ENCODE measurements around the gene PGM3. TPM values are rescaled to one million over a fixed set of nuclear protein-coding genes. Genes with fewer than 3 reads are reported as not detected.
A peak's percentile ranks its signal among the peaks of the same experiment; 100 is the strongest.

PGM3 gene
- 23.9 TPM for total RNA-seq

GRCh38 chr6:83192871-83193746, at the start of gene PGM3, which contains the start of gene RWDD2A:
Gene PGM3 (minus strand): TSS chr6:83193265. CDS start chr6:83191012, 2,253 bp downstream.
Gene RWDD2A (plus strand): TSS chr6:83193357. CDS start chr6:83194452, 1,095 bp downstream.
- Histone ChIP-seq H3K27me3 (ENCODE audit: insufficient read depth, low read length) (no peaks in the 10 kb centered on the region), H3K4me3 (ENCODE audit: low read length) (peak within 1 kb of the TSS; percentile 62), H3K9me3 (ENCODE audit: low read depth, low read length) (no peaks in the 10 kb centered on the region), H3K4me1 (ENCODE audit: insufficient read depth, low read length) (peaks cover 28% of the 10 kb centered on the region)

- Histone ChIP-seq H3K27me3 (ENCODE audit: insufficient read depth, low read length) (peaks cover 9% of the 10 kb centered on the region), H3K4me1 (ENCODE audit: insufficient read depth, low read length) (no peaks in the 10 kb centered on the region), H3K9me3 (ENCODE audit: low read depth, low read length) (no peaks in the 10 kb centered on the region), H3K4me3 (ENCODE audit: low read length) (no peak overlapping the region)
Observed at GRCh38 chr6:83231146-83231545, 38.1 kb upstream of the PGM3 start.

- Histone ChIP-seq H3K9me3 (ENCODE audit: low read depth, low read length) (no peaks in the 10 kb centered on the region), H3K4me3 (ENCODE audit: low read length) (no peak overlapping the region), H3K4me1 (ENCODE audit: insufficient read depth, low read length) (no peaks in the 10 kb centered on the region), H3K27me3 (ENCODE audit: insufficient read depth, low read length) (no peaks in the 10 kb centered on the region)
Observed at GRCh38 chr6:83226517-83226916, 33.5 kb upstream of the PGM3 start.

GRCh38 chr6:83221889-83222479, 28.9 kb upstream of the PGM3 start:
- Histone ChIP-seq H3K4me1 (ENCODE audit: insufficient read depth, low read length) (no peaks in the 10 kb centered on the region), H3K9me3 (ENCODE audit: low read depth, low read length) (no peaks in the 10 kb centered on the region), H3K27me3 (ENCODE audit: insufficient read depth, low read length) (no peaks in the 10 kb centered on the region), H3K4me3 (ENCODE audit: low read length) (no peak overlapping the region)

- Histone ChIP-seq H3K4me1 (ENCODE audit: insufficient read depth, low read length) (no peaks in the 10 kb centered on the region), H3K4me3 (ENCODE audit: low read length) (no peak overlapping the region), H3K27me3 (ENCODE audit: insufficient read depth, low read length) (no peaks in the 10 kb centered on the region), H3K9me3 (ENCODE audit: low read depth, low read length) (no peaks in the 10 kb centered on the region)
Observed at GRCh38 chr6:83221276-83221675, 28.2 kb upstream of the PGM3 start.

GRCh38 chr6:83220121-83220520, 27.1 kb upstream of the PGM3 start:
- Histone ChIP-seq H3K27me3 (ENCODE audit: insufficient read depth, low read length) (no peaks in the 10 kb centered on the region), H3K4me1 (ENCODE audit: insufficient read depth, low read length) (no peaks in the 10 kb centered on the region), H3K4me3 (ENCODE audit: low read length) (no peak overlapping the region), H3K9me3 (ENCODE audit: low read depth, low read length) (no peaks in the 10 kb centered on the region)

- Histone ChIP-seq H3K9me3 (ENCODE audit: low read depth, low read length) (no peaks in the 10 kb centered on the region), H3K4me3 (ENCODE audit: low read length) (no peak overlapping the region), H3K27me3 (ENCODE audit: insufficient read depth, low read length) (no peaks in the 10 kb centered on the region), H3K4me1 (ENCODE audit: insufficient read depth, low read length) (no peaks in the 10 kb centered on the region)
Observed at GRCh38 chr6:83218646-83219045, 25.6 kb upstream of the PGM3 start.

- Histone ChIP-seq H3K4me3 (ENCODE audit: low read length) (no peak overlapping the region), H3K4me1 (ENCODE audit: insufficient read depth, low read length) (no peaks in the 10 kb centered on the region), H3K27me3 (ENCODE audit: insufficient read depth, low read length) (peaks cover 4% of the 10 kb centered on the region), H3K9me3 (ENCODE audit: low read depth, low read length) (no peaks in the 10 kb centered on the region)
Observed at GRCh38 chr6:83216806-83217205, 23.7 kb upstream of the PGM3 start.

GRCh38 chr6:83215131-83216047, 22.3 kb upstream of the PGM3 start:
- Histone ChIP-seq H3K27me3 (ENCODE audit: insufficient read depth, low read length) (peaks cover 10% of the 10 kb centered on the region), H3K4me3 (ENCODE audit: low read length) (no peak overlapping the region), H3K9me3 (ENCODE audit: low read depth, low read length) (no peaks in the 10 kb centered on the region), H3K4me1 (ENCODE audit: insufficient read depth, low read length) (no peaks in the 10 kb centered on the region)

GRCh38 chr6:83202031-83202430, 9.0 kb upstream of the PGM3 start:
- Histone ChIP-seq H3K4me1 (ENCODE audit: insufficient read depth, low read length) (no peaks in the 10 kb centered on the region), H3K4me3 (ENCODE audit: low read length) (no peak overlapping the region), H3K9me3 (ENCODE audit: low read depth, low read length) (no peaks in the 10 kb centered on the region), H3K27me3 (ENCODE audit: insufficient read depth, low read length) (peaks cover 3% of the 10 kb centered on the region)

- no peaks in the 10 kb centered on the region for H3K4me1 ChIP-seq (ENCODE audit: insufficient read depth, low read length)
- no peaks in the 10 kb centered on the region for H3K9me3 ChIP-seq (ENCODE audit: low read depth, low read length)
- no peaks in the 10 kb centered on the region for H3K27me3 ChIP-seq (ENCODE audit: insufficient read depth, low read length)
- no peak overlapping the region for H3K4me3 ChIP-seq (ENCODE audit: low read length)
Observed at GRCh38 chr6:83199863-83200225, 6.8 kb upstream of the PGM3 start.

GRCh38 chr6:83199173-83199862, 6.3 kb upstream of the PGM3 start:
- Histone ChIP-seq H3K4me3 (ENCODE audit: low read length) (no peak overlapping the region), H3K27me3 (ENCODE audit: insufficient read depth, low read length) (no peaks in the 10 kb centered on the region), H3K4me1 (ENCODE audit: insufficient read depth, low read length) (peaks cover 2% of the 10 kb centered on the region), H3K9me3 (ENCODE audit: low read depth, low read length) (no peaks in the 10 kb centered on the region)

GRCh38 chr6:83198486-83199172, 5.6 kb upstream of the PGM3 start:
- Histone ChIP-seq H3K27me3 (ENCODE audit: insufficient read depth, low read length) (no peaks in the 10 kb centered on the region), H3K4me3 (ENCODE audit: low read length) (no peak overlapping the region), H3K9me3 (ENCODE audit: low read depth, low read length) (no peaks in the 10 kb centered on the region), H3K4me1 (ENCODE audit: insufficient read depth, low read length) (peaks cover 9% of the 10 kb centered on the region)

Measured in mononuclear cell (primary cell).